Stomach (tissue), 4 donors: ENCODE measurements around the gene DENND2C.

ENCODE experiments used
- EP300 ChIP-seq: sonication (generic); formaldehyde crosslinking; IDR thresholded peaks from one replicate; pipeline ENCODE4 v1.6.1; 2017; ENCODE audit warnings: antibody characterized with exemption
- POLR2AphosphoS5 ChIP-seq, 3 donors: sonication (generic); formaldehyde crosslinking; IDR thresholded peaks; one replicate each; pipeline ENCODE4 v1.6.1; 2016; ENCODE audit warnings: antibody characterized with exemption in 3 of 3

DNA sequence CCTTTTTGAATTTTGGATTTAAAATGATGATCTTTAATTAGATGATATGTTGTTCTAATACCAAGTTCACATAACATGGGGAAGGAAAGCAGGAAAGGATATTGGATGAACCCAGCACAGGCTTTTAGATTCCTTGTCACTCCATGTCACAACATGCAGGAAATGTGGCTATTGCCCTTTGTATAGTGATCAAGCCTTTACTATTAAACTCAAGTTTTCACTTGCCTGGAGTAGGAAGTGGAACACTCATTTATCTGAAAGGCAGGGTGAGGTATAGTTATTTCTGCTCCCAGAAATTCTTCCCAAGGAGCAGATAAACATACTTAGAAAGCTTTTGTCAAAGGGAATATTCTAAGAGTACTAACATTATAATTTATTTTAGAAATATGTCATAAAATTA, 51.2 kb downstream of the DENND2C start:
- no peak for TF ChIP-seq POLR2AphosphoS5 (IDR thresholded peaks at IDR 0.05)
- no peak for TF ChIP-seq EP300
